Activated naive CD8-positive, alpha-beta T cell treated with anti-CD3 and anti-CD28 coated beads, Interleukin-2, amount 50 U/mL, for 24 hours (primary cell): ENCODE data around the gene WDFY4.

ENCODE experiments used
- ATAC-seq: fragments of 150-1000 bp; cut with Tn5 transposase; one replicate; pipeline ENCODE4 v1.10.0; 2021
- DNase-seq: peaks from one replicate; pipeline ENCODE4 v3.0.0; 2021
- H3K27ac Mint-ChIP-seq: one replicate; pipeline ENCODE4 v1.8.0; 2021; ENCODE audit warnings: mild to moderate bottlenecking, mixed read lengths
- H3K27me3 Mint-ChIP-seq: one replicate; pipeline ENCODE4 v1.8.0; 2021; ENCODE audit warnings: mixed read lengths
- H3K36me3 Mint-ChIP-seq: one replicate; pipeline ENCODE4 v1.8.0; 2021; ENCODE audit warnings: low read depth, mixed read lengths
- H3K4me1 Mint-ChIP-seq: one replicate; pipeline ENCODE4 v1.8.0; 2021; ENCODE audit warnings: mixed read lengths
- H3K4me3 Mint-ChIP-seq: one replicate; pipeline ENCODE4 v1.8.0; 2021; ENCODE audit warnings: mild to moderate bottlenecking, moderate library complexity, mixed read lengths
- H3K9me3 Mint-ChIP-seq: one replicate; pipeline ENCODE4 v1.8.0; 2021; ENCODE audit warnings: mixed read lengths

WDFY4 gene

DNA sequence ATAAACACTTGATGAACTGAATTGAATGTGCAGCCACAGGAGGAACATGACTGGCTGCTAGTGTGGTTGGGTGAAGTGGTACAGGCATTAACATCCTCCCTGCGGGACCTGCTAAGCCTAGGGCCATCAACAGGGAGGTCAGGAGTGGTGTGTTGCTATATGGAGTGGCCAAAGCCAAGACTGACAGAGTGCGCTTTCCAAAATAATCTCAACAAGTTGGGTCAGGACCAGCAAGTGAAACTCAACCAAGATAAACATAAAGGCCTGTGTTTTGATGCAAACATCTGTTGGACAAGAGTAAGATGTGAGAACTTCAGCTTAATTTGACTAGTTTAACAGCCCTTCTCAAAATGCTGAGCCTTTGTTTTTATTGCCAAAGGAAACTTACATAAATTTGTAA lies 97.7 kb downstream of the WDFY4 start:
- Mint-ChIP-seq H3K27me3 (no peaks in the 10 kb centered on the region), H3K9me3 (no peaks in the 10 kb centered on the region), H3K36me3 (no peaks in the 10 kb centered on the region)

DNA sequence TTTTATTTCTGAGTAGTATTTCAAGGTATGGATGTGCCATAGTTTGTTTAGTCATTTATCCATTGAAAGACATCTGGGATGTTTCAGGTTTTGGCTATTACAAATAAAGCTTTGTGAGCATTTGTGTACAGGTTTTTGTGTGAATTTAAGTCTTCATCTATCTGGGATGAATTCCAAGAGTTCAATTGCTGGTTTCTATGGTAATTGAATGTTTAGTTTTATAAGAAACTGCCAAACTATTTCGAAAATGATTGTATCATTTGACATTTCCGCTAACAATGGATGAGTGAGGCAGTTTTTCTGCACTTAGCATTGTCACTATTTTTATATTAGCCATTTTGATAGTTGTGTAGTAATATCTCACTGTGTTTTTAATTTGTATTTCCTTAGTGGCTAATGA lies 99.4 kb downstream of the WDFY4 start:
- no peak overlapping the region for H3K27ac Mint-ChIP-seq
- H3K27me3 Mint-ChIP-seq = no peaks in the 10 kb centered on the region
- ATAC-seq (no peak), DNase-seq (no peak)
- H3K4me3 Mint-ChIP-seq = no peak overlapping the region
- no peaks in the 10 kb centered on the region for H3K4me1 Mint-ChIP-seq
- H3K9me3 Mint-ChIP-seq = no peaks in the 10 kb centered on the region
- no peaks in the 10 kb centered on the region for H3K36me3 Mint-ChIP-seq

More for the DNA sequence above, 97.7 kb downstream of the WDFY4 start:
- H3K27ac Mint-ChIP-seq = no peak overlapping the region
- H3K4me3 Mint-ChIP-seq = no peak overlapping the region
- no peak for DNase-seq
- no peak for ATAC-seq
- no peaks in the 10 kb centered on the region for H3K4me1 Mint-ChIP-seq

DNA sequence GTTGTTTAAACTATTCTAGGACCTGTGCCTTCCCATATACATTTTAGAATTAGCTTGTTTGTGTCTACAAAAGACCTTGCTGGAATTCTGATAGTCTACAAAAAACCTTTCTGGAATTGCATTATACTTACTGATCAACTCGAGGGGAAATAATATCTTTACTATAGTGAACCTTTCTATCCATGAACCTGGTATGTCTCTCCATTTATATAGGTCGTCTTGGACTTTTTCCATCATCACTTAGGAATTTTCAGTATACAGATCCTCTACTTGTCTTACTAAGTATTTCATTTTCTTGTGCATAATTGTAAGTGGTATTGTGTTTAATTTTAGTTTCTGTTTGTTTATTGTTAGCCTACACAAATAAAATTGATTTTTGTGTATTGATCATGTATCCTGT lies 101.1 kb downstream of the WDFY4 start:
- no peaks in the 10 kb centered on the region for H3K4me1 Mint-ChIP-seq
- no peak for ATAC-seq
- H3K4me3 Mint-ChIP-seq = no peak overlapping the region
- H3K9me3 Mint-ChIP-seq = no peaks in the 10 kb centered on the region
- no peak overlapping the region for H3K27ac Mint-ChIP-seq
- H3K27me3 Mint-ChIP-seq = peaks cover 7% of the 10 kb centered on the region
- DNase-seq = no peak
- no peaks in the 10 kb centered on the region for H3K36me3 Mint-ChIP-seq

DNA sequence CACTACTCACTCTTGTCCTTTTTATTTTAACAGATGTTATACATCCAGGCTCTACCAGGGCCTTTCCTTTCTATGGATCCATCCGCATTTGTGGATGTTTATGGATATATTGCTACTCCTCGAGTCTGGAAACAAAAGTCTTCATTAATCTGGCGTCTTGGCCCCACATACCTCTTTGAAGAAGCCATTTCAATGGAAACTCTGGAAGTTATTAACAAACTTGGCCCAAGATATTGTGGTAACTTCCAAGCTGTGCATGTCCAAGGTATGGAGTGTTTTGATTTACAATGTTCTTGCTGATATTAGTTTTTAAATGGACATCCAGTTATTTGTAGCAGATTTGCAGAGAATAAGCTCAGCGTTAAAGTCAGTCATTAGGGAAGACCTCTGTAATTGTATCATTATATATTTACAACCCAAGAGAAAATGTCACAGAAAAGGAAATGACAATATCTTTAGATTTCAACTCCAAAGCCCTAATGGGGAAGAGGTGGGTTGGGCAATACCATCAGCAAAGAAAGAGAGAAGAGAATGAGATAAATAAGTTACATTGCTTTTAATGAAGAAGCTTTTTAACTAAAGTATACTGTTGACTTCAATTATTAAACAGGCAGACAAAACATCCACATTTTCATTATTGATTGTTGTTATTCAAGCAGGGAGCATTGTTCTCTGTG lies 102.1 kb downstream of the WDFY4 start:
- Mint-ChIP-seq H3K27ac (no peak overlapping the region), H3K36me3 (no peaks in the 10 kb centered on the region), H3K4me1 (no peaks in the 10 kb centered on the region), H3K4me3 (no peak overlapping the region), H3K27me3 (peaks cover 7% of the 10 kb centered on the region), H3K9me3 (no peaks in the 10 kb centered on the region)
- ATAC-seq = no peak
- DNase-seq = no peak

DNA sequence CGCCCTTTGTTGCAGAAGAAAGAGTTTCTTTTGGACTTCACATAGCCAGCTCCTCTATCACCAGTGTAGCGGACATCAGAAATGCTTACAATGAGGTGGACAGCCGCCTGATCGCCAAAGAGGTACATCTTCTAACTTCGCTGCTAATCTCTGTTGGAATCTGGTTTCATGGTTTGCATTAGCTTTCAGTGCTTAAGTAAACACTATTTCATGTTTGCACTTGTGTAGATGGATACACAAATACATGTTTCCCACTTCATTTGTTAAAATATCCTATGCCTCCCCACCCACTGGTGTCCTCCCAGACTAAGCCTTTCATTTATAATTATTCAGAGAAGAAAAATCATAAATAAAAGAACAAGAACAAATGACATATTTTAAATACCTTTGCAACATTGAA lies 103.9 kb downstream of the WDFY4 start:
- ATAC-seq (no peak), DNase-seq (no peak)
- Mint-ChIP-seq H3K27me3 (peaks cover 7% of the 10 kb centered on the region), H3K4me3 (no peak overlapping the region), H3K27ac (no peak overlapping the region), H3K9me3 (no peaks in the 10 kb centered on the region), H3K36me3 (no peaks in the 10 kb centered on the region), H3K4me1 (peaks cover 2% of the 10 kb centered on the region)

DNA sequence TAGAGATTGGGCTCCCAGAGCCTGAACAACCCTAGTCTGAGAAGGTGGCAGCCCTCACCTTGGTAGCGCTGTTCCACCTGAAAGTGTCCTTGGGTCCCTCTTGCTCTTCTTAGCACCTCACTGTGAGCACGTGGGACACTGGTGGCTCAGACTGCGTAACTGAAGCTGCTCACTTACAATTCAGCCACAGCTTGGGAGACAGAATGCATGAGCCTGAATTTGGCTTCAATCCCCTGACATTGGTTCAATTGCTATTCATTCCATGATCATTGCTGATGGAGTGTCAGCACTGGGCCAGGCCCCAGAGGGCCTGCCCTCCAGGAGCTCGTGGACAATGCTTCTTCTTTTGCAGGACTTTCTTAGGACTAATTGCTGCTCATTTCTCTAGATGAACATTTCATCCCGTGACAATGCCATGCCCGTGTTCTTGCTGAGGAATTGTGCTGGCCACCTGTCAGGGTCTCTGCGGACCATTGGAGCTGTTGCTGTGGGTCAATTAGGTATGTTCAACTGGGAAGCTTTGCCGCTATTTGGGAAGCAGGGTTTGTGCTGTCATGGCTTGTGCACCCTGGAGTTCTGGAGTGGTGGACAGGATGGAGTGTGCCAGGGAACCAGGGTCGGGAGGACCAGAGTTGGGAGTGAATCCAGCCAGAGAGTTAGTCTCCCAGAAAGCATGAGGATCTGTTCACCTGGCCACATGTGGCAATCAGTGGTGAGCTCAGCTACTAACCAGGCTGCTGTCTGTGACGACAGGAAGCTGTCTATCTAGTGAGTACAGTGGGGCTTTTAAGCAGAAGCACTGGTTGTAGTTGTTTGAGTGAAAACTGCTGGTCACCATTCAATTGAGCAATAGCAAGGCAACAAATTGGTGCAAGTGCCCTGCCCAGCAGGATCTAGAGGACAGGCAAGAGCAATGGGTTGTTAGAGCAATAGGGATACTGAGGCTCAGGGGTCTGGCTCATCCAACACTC lies 105.1 kb downstream of the WDFY4 start:
- ATAC-seq (no peak), DNase-seq (no peak)
- no peak overlapping the region for H3K4me3 Mint-ChIP-seq
- H3K4me1 Mint-ChIP-seq = peaks cover 2% of the 10 kb centered on the region
- no peaks in the 10 kb centered on the region for H3K36me3 Mint-ChIP-seq
- H3K27ac Mint-ChIP-seq = no peak overlapping the region
- H3K27me3 Mint-ChIP-seq = peaks cover 7% of the 10 kb centered on the region
- H3K9me3 Mint-ChIP-seq = no peaks in the 10 kb centered on the region

DNA sequence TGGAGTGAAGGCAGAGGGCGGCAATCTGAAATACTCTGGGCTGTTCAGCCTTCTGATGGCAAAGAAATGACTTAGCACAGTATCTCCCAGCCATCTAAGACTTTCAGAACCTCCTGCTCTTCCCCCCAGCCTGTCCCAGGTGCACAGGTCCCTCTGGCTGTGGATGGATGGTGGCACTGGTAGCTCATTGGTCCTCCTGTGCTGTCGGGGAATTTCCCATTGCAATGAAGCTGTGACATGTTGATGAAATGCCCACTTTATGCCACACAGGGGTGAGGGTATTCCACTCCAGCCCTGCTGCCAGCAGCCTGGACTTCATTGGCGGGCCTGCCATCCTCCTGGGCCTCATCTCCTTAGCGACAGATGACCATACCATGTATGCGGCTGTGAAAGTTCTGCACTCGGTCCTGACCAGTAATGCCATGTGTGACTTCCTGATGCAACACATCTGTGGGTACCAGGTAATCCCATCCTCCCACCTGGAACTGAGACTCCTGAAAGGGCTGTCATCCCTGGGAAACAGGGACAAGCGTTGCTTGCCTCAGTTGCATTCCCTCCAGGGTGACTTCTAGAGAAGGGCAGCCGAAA lies 105.9 kb downstream of the WDFY4 start:
- H3K27ac Mint-ChIP-seq = no peak overlapping the region
- H3K27me3 Mint-ChIP-seq = peaks cover 7% of the 10 kb centered on the region
- peaks cover 2% of the 10 kb centered on the region for H3K4me1 Mint-ChIP-seq
- H3K36me3 Mint-ChIP-seq = no peaks in the 10 kb centered on the region
- ATAC-seq (no peak), DNase-seq (no peak)
- H3K9me3 Mint-ChIP-seq = no peaks in the 10 kb centered on the region
- H3K4me3 Mint-ChIP-seq = no peak overlapping the region

DNA sequence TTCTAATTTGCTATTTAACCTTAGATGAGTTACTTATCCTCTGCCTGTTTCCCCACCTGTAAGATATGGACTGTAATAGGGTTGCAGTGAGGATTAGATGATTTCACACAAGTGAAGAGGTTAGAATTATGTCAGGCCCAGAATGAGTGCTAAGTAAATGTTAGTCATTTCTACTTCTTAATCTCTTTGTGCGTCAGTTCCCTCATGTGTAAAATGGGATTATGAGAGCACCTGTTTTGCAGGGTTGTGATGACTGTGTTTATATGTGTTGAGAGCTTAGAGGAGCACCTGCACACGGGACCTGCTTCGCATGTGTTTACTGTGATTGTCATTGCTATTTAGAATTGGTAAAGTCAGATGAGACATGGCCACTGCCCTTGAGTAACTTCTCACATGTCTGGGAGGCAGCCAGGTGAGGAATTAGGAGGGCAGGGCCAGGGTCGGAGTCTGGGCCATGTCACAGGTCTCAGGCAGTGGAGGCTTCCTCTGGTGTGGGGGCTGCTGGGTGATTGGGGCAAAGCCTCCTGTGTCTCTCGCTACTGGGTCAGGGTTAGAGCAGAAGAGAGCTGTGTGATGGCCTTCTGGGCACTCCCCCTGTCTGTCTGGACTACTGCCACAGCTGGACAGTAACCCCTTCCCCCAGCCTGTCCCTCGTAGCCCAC lies 106.7 kb downstream of the WDFY4 start:
- peaks cover 2% of the 10 kb centered on the region for H3K4me1 Mint-ChIP-seq
- DNase-seq (no peak), ATAC-seq (no peak)
- H3K27ac Mint-ChIP-seq = no peak overlapping the region
- no peak overlapping the region for H3K4me3 Mint-ChIP-seq
- H3K36me3 Mint-ChIP-seq = no peaks in the 10 kb centered on the region
- H3K27me3 Mint-ChIP-seq = peaks cover 7% of the 10 kb centered on the region
- H3K9me3 Mint-ChIP-seq = no peaks in the 10 kb centered on the region

DNA sequence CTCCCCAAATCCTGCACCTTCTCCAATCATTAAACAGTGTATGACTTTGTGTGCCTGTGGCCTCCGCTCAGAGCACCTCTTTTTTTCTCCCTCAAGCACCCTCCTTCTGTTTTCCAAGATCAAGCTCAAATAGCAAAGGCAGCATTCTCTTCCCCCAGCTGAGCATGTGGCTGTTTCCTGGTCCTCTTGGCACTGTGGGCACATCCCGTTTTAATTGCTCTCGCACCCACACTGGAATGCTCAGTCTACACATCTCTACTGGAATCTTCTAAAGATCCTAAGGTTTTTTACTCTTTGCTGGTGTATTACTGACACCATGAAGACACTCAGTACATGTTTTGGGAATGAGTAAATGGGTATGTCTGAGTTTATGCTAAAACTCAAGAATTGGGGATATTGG lies 107.4 kb downstream of the WDFY4 start:
- no peaks in the 10 kb centered on the region for H3K9me3 Mint-ChIP-seq
- peaks cover 2% of the 10 kb centered on the region for H3K4me1 Mint-ChIP-seq
- H3K27me3 Mint-ChIP-seq = peaks cover 7% of the 10 kb centered on the region
- H3K36me3 Mint-ChIP-seq = no peaks in the 10 kb centered on the region
- DNase-seq = no peak
- H3K4me3 Mint-ChIP-seq = no peak overlapping the region
- ATAC-seq = no peak
- H3K27ac Mint-ChIP-seq = no peak overlapping the region

DNA sequence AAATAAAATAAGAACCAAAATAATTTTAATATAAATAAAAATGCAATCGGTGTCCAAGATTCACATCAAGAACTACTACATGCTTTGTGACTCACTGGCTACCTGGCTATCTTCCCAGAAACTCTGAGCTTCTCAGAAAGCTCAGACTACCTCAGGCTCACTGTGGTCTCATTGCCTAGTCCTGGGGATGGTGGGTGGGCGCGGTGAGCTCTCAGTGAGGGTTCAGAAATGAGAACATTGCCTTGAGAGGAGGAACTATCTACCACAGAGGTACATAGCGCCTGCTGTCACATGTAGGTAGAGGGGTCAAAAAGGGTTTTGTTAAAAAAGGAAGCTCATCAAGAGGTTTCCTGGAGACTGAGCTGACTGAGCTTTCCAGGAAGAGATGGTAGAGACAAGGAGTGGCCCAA lies 108.0 kb downstream of the WDFY4 start:
- H3K4me3 Mint-ChIP-seq = no peak overlapping the region
- H3K27ac Mint-ChIP-seq = no peak overlapping the region
- no peaks in the 10 kb centered on the region for H3K36me3 Mint-ChIP-seq
- no peaks in the 10 kb centered on the region for H3K9me3 Mint-ChIP-seq
- DNase-seq (no peak), ATAC-seq (no peak)
- H3K27me3 Mint-ChIP-seq = peaks cover 7% of the 10 kb centered on the region
- H3K4me1 Mint-ChIP-seq = peaks cover 2% of the 10 kb centered on the region

DNA sequence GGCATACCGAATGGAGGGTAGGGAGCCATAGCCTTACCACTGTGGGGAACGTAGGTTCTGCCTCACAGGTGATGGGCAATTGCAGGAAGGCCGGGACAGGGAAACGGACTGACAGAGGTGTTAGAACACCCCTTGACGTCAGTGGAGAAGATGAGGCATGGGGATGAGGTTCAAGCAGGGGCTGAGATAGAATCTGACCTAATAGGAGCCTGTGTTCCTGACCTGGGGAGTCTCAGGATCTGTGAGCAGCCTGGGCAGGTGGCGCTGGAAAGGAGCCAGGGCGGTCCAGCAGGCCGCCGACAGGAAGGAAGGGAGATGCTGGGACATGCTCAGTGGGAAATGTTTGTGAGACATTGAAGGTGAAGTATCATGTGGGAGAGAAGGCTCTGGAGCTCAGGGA lies 109.4 kb downstream of the WDFY4 start:
- peaks cover under 1% of the 10 kb centered on the region for H3K36me3 Mint-ChIP-seq
- no peak overlapping the region for H3K27ac Mint-ChIP-seq
- ATAC-seq (no peak), DNase-seq (no peak)
- H3K4me3 Mint-ChIP-seq = no peak overlapping the region
- H3K4me1 Mint-ChIP-seq = peaks cover 5% of the 10 kb centered on the region
- H3K9me3 Mint-ChIP-seq = no peaks in the 10 kb centered on the region
- H3K27me3 Mint-ChIP-seq = peaks cover 7% of the 10 kb centered on the region

DNA sequence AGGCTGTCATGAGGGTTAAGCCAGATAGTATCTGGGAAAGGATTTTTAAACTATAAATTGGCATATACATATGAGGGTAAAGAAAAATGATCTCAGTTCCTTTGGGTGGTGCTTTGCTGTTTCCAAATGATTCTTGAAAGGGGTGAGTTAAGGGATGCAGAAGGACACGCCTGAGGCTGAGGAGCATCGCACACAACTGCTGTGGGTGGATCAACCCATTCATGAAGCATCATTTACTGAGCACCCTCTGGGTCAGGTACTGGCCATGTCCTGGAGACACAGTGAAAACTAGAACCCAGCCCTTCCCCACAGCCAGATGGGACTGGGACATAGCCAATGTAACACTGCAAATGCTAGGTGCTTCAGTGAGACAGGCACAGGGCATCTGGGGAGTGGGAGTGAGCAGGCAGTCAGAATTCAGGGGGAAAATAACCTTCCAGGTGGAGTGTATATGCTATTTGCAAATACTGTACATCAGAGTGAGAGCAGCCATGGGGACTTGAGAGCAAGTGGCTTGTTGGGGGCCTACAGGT lies 112.1 kb downstream of the WDFY4 start:
- Mint-ChIP-seq H3K36me3 (peaks cover 11% of the 10 kb centered on the region), H3K27ac (no peak overlapping the region)

DNA sequence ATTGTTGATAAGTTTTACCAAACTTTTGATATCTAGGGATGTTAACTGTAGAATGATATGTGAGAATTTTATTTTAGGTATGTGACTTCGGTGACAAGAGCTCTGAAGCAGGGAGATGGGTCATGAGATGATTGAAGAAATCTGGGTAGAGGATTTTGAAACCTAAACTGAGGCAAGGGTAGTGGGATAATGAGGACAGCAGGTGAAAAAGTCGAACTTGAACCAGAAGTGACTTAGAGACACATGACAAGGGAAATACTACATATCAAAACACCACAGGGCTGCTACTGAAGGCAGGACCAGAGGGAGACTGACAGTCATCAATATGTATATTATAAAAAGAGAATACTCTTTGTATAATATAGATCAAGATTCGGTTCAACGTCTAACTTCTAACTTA lies 113.2 kb downstream of the WDFY4 start:
- H3K4me3 Mint-ChIP-seq = no peak overlapping the region
- DNase-seq (no peak), ATAC-seq (no peak)
- no peaks in the 10 kb centered on the region for H3K27me3 Mint-ChIP-seq
- H3K4me1 Mint-ChIP-seq = peaks cover 38% of the 10 kb centered on the region
- H3K36me3 Mint-ChIP-seq = peaks cover 11% of the 10 kb centered on the region
- peaks cover 10% of the 10 kb centered on the region for H3K9me3 Mint-ChIP-seq
- no peak overlapping the region for H3K27ac Mint-ChIP-seq

More for the DNA sequence above, 112.1 kb downstream of the WDFY4 start:
- ATAC-seq (no peak), DNase-seq (no peak)
- peaks cover 30% of the 10 kb centered on the region for H3K4me1 Mint-ChIP-seq
- H3K9me3 Mint-ChIP-seq = peaks cover 10% of the 10 kb centered on the region
- H3K27me3 Mint-ChIP-seq = no peaks in the 10 kb centered on the region
- no peak overlapping the region for H3K4me3 Mint-ChIP-seq

DNA sequence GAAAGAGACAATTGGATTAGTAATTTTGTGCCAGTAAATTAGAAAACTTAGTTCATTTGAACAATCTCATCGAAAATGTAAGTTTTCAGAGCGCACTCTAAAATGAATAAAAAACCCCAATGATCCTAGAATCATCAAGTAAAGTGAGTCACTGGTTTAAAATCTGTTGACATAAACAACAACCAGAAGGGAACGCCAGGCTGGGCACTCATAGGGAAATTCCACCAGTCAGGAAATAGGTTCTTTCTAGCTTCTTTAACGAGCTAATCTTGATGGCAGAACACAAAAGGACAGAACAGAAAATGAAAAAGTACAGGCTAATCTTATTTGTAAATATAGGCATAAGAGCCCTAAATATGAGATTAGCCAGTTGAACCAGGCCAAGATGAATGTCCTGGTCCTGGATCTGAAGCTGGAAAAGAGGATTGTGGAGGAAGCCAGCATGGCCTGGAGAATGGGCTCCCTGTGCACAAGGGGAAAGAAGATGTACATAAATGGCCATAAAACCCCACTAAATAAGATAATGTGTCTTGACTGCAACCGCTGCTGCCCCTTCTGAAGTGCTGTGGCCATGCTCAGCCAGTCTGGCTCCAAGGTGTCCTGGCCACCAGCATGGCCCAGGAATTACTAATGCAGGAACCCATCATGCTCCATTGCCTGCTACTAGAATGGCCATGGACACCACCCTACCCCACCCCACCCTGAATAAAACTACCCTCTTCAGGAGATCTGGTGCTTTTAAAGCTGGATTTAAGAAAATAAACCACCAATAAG lies 114.0 kb downstream of the WDFY4 start:
- Mint-ChIP-seq H3K4me3 (no peak overlapping the region), H3K9me3 (peaks cover 10% of the 10 kb centered on the region), H3K36me3 (peaks cover 11% of the 10 kb centered on the region), H3K27ac (no peak overlapping the region), H3K4me1 (peaks cover 37% of the 10 kb centered on the region), H3K27me3 (no peaks in the 10 kb centered on the region)
- ATAC-seq = no peak
- no peak for DNase-seq
